A673 (cell line): Measurements from ENCODE around the gene RAB3C. TPM values are rescaled to one million over a fixed set of nuclear protein-coding genes. Genes with fewer than 3 reads are reported as not detected.

Experiments used
- BruUV-seq: library from RNA; stranded (reverse); fragments of 400-500 nt; replicated peaks from 2 replicates; lab custom pipeline; 2021; lab: Mats Ljungman, UMichigan
- CTCF ChIA-PET: fragments of 300-600 bp; sonication (Branson Sonifier 250); formaldehyde crosslinking; loops from one replicate; lab custom pipeline; 2022; ENCODE audit warnings: antibody characterized with exemption; lab: Charles Lee
- POLR2A ChIA-PET: fragments of 300-600 bp; sonication (Branson Sonifier 250); formaldehyde crosslinking; loops from one replicate; lab custom pipeline; 2022; ENCODE audit warnings: antibody characterized with exemption; ENCODE audit not compliant: low non-redundant PET; lab: Charles Lee
- DNase-seq: peaks from one replicate; pipeline ENCODE4 v3.0.0-alpha.2; 2015; ENCODE audit warnings: low spot score
- H3K27ac ChIP-seq: fragments of 200-600 bp; sonication (generic); 2 replicates; pipeline ENCODE4 v1.5.1; 2016; ENCODE audit warnings: mixed run types, low read depth, mild to moderate bottlenecking, mixed read lengths, antibody characterized with exemption, low read length; ENCODE audit not compliant: poor library complexity, severe bottlenecking
- H3K27me3 ChIP-seq: fragments of 200-600 bp; sonication (generic); replicated peaks from 2 replicates; pipeline ENCODE4 v1.6.1; 2017; ENCODE audit warnings: mixed run types, low read depth, mild to moderate bottlenecking, mixed read lengths, antibody characterized with exemption, low read length; ENCODE audit not compliant: insufficient read depth, poor library complexity
- H3K36me3 ChIP-seq: fragments of 200-600 bp; sonication (generic); 2 replicates; pipeline ENCODE4 v1.6.1; 2016; ENCODE audit warnings: mixed run types, mild to moderate bottlenecking, mixed read lengths, antibody characterized with exemption, low read length; ENCODE audit not compliant: insufficient read depth, poor library complexity, severe bottlenecking
- H3K4me1 ChIP-seq: fragments of 200-600 bp; sonication (generic); 2 replicates; pipeline ENCODE4 v1.6.1; 2017; ENCODE audit warnings: mixed run types, mild to moderate bottlenecking, mixed read lengths, antibody characterized with exemption, low read length; ENCODE audit not compliant: insufficient read depth, poor library complexity, severe bottlenecking
- H3K4me3 ChIP-seq: fragments of 200-600 bp; sonication (generic); 2 replicates; pipeline ENCODE4 v1.5.1; 2016; ENCODE audit warnings: low read depth, mixed run types, mild to moderate bottlenecking, mixed read lengths, low read length; ENCODE audit not compliant: poor library complexity, severe bottlenecking
- H3K9me3 ChIP-seq: fragments of 200-600 bp; sonication (generic); 2 replicates; pipeline ENCODE4 v1.6.1; 2016; ENCODE audit warnings: mixed run types, low read depth, mild to moderate bottlenecking, mixed read lengths, antibody characterized with exemption, low read length; ENCODE audit not compliant: poor library complexity, severe bottlenecking
- EZH2 ChIP-seq: fragments of 200-600 bp; sonication (generic); IDR thresholded peaks from 2 replicates; pipeline ENCODE4 v1.6.1; 2017; ENCODE audit warnings: borderline replicate concordance, low read depth, mild to moderate bottlenecking, mixed read lengths, antibody characterized with exemption, low read length; ENCODE audit not compliant: poor library complexity, severe bottlenecking
- intact Hi-C: fragments of 100-400 bp; cut with micrococcal nuclease; formaldehyde crosslinking; loops from one replicate; pipeline ENCODE4 v1.10.0; 2022; ENCODE audit not compliant: unreplicated experiment
- total RNA-seq: library from RNA; stranded (reverse); gene quantifications from 2 replicates; pipeline ENCODE4 v1.2.3, GENCODE V29; 2021
- TF ChIP-seq, protein P1 (sequence below): fragments of 300-800, 200-600 bp; sonication (generic); conservative IDR thresholded peaks from 2 replicates; pipeline ENCODE4 v1.5.1; 2017; ENCODE audit warnings: low read depth, mild to moderate bottlenecking, antibody characterized with exemption, low read length, moderate library complexity, mixed read lengths

Gene RAB3C
- total RNA-seq, 1 experiment from 2014 or later, result 0.64 TPM

DNA sequence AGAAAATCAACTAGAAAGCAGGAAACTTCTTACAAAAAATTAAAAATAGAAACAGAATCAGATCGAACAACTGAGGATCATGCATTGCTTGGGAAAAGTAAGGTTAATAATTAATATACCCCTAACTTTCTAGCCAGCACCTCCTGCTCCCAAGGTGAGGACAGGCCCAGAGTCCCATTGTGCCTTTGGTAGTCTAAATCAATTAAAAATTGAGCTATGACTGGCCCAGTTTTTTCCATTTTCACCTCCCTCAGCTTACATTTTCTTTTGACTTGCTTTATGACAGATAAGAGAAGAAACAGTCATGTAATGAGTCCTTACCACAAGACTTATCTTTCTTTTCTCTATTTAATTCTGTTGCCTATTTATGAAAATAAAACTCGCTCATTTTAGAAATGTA, 182.2 kb downstream of the RAB3C start:
- intact Hi-C loops, result no loop called here
- BruUV-seq, result no TSS peak
- H3K27me3 ChIP-seq, result no peaks in the 10 kb centered on the region
- no peak overlapping the region for H3K27ac ChIP-seq
- no peaks in the 10 kb centered on the region for H3K9me3 ChIP-seq
- no peaks in the 10 kb centered on the region for H3K36me3 ChIP-seq
- POLR2A ChIA-PET, result no interaction called here
- DNase-seq, result no peak
- H3K4me1 ChIP-seq, result no peaks in the 10 kb centered on the region
- TF ChIP-seq, protein P1, sequence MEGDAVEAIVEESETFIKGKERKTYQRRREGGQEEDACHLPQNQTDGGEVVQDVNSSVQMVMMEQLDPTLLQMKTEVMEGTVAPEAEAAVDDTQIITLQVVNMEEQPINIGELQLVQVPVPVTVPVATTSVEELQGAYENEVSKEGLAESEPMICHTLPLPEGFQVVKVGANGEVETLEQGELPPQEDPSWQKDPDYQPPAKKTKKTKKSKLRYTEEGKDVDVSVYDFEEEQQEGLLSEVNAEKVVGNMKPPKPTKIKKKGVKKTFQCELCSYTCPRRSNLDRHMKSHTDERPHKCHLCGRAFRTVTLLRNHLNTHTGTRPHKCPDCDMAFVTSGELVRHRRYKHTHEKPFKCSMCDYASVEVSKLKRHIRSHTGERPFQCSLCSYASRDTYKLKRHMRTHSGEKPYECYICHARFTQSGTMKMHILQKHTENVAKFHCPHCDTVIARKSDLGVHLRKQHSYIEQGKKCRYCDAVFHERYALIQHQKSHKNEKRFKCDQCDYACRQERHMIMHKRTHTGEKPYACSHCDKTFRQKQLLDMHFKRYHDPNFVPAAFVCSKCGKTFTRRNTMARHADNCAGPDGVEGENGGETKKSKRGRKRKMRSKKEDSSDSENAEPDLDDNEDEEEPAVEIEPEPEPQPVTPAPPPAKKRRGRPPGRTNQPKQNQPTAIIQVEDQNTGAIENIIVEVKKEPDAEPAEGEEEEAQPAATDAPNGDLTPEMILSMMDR, result no peak
- TF ChIP-seq EZH2, result no peak
- no peak overlapping the region for H3K4me3 ChIP-seq
- CTCF ChIA-PET, result no interaction called here

- BruUV-seq, result no TSS peak
- CTCF ChIA-PET, result no interaction called here
- H3K4me1 ChIP-seq, result no peaks in the 10 kb centered on the region
- POLR2A ChIA-PET, result no interaction called here
- H3K9me3 ChIP-seq, result no peaks in the 10 kb centered on the region
- no peaks in the 10 kb centered on the region for H3K27me3 ChIP-seq
- no peaks in the 10 kb centered on the region for H3K36me3 ChIP-seq
- no peak overlapping the region for H3K4me3 ChIP-seq
- no peak for TF ChIP-seq EZH2
- TF ChIP-seq, protein P1, result no peak
- DNase-seq, result no peak
- H3K27ac ChIP-seq, result no peak overlapping the region
- intact Hi-C loops, result no loop called here
These were observed 184.2 kb downstream of the RAB3C start for GRCh38 chr5:58767104-58767503.

GRCh38 chr5:58770136-58770535, 187.3 kb downstream of the RAB3C start:
- ChIA-PET CTCF (no interaction called here), POLR2A (no interaction called here)
- no peaks in the 10 kb centered on the region for H3K27me3 ChIP-seq
- no peaks in the 10 kb centered on the region for H3K9me3 ChIP-seq
- DNase-seq, result no peak
- no peak overlapping the region for H3K4me3 ChIP-seq
- H3K4me1 ChIP-seq, result no peaks in the 10 kb centered on the region
- TF ChIP-seq, protein P1, result no peak
- TF ChIP-seq EZH2, result no peak
- intact Hi-C loops, result no loop called here
- BruUV-seq, result no TSS peak
- H3K27ac ChIP-seq, result no peak overlapping the region
- no peaks in the 10 kb centered on the region for H3K36me3 ChIP-seq
